K562 treated with DMSO at 1 percent for 24 hours (cell line): ENCODE data around the gene TSPY4. TPM values are rescaled to one million over a fixed set of nuclear protein-coding genes. Genes with fewer than 3 reads are reported as not detected.

Experiments used
- total RNA-seq: library from RNA; unstranded; fragments of 300-600 nt; gene quantifications from 2 replicates; pipeline ENCODE4 v1.2.3, GENCODE V29; 2022; ENCODE audit warnings: low read depth; ENCODE audit not compliant: insufficient read depth

Gene TSPY4
- not detected in 2 replicates for total RNA-seq

GRCh38 chrY:9337164-9337563, at the start of gene TSPY4:
TSPY4 (plus strand) TSS chrY:9337464; CDS start chrY:9337510, 46 bp downstream.

GRCh38 chrY:9357497-9357896, 20.2 kb downstream of the TSPY4 start, which contains the start of gene TSPY8:
TSPY8 (plus strand) TSS chrY:9357797; CDS start chrY:9357843, 46 bp downstream.

Other genes with a start within 250 kb of the TSPY4 start
- gene TSPY8, start 20.3 kb downstream of the TSPY4 start, total RNA-seq, result not detected in 2 replicates
- not detected in 2 replicates for gene TSPY3, start 61.0 kb downstream of the TSPY4 start, total RNA-seq
- not detected in 2 replicates for gene TSPY1, start 129.5 kb downstream of the TSPY4 start, total RNA-seq
- gene TSPY9, start 149.8 kb downstream of the TSPY4 start, total RNA-seq, result not detected in 2 replicates
- not detected in 2 replicates for gene TSPY10, start 190.4 kb downstream of the TSPY4 start, total RNA-seq